Mucosa of rectum (tissue), 2 donors: Measurements from ENCODE around the gene VPS36.
"Not testable (repeated sequence)": the region's sequence is repeated elsewhere in the genome, so short reads cannot be mapped to it uniquely, and the experiment has no call there.

ENCODE experiments used
- H3K27ac ChIP-seq, 2 donors: one replicate each; pipeline ENCODE4 v1.7.0; 2013; ENCODE audit warnings: inconsistent platforms in 2 of 2, low read depth in 2 of 2, low read length in 2 of 2
- H3K27me3 ChIP-seq, 2 donors: one replicate each; pipeline ENCODE4 v1.7.0; 2013; ENCODE audit warnings: low read length in 2 of 2; ENCODE audit not compliant: control insufficient read depth in 2 of 2, insufficient read depth in 2 of 2
- H3K36me3 ChIP-seq, 2 donors: one replicate each; pipeline ENCODE4 v1.7.0; 2013; ENCODE audit warnings: low read length in 2 of 2; ENCODE audit not compliant: control insufficient read depth in 2 of 2, insufficient read depth in 2 of 2
- H3K4me1 ChIP-seq, 2 donors: one replicate each; pipeline ENCODE4 v1.7.0; 2013; ENCODE audit warnings: low read length in 2 of 2, mild to moderate bottlenecking in 1 of 2; ENCODE audit not compliant: control insufficient read depth in 2 of 2, insufficient read depth in 2 of 2
- H3K4me3 ChIP-seq, 2 donors: one replicate each; pipeline ENCODE4 v1.7.0; 2013; ENCODE audit warnings: low read length in 2 of 2
- H3K9ac ChIP-seq, 2 donors: one replicate each; pipeline ENCODE4 v1.7.0; 2013; ENCODE audit warnings: low read length in 2 of 2, low read depth in 1 of 2, mild to moderate bottlenecking in 1 of 2
- H3K9me3 ChIP-seq, 2 donors: one replicate each; pipeline ENCODE4 v1.7.0; 2013; ENCODE audit warnings: low read length in 2 of 2; ENCODE audit not compliant: control insufficient read depth in 2 of 2
- donor health status: healthy.
- donor health status: Normal muscosa, but diverticular disease.

The VPS36 gene

DNA sequence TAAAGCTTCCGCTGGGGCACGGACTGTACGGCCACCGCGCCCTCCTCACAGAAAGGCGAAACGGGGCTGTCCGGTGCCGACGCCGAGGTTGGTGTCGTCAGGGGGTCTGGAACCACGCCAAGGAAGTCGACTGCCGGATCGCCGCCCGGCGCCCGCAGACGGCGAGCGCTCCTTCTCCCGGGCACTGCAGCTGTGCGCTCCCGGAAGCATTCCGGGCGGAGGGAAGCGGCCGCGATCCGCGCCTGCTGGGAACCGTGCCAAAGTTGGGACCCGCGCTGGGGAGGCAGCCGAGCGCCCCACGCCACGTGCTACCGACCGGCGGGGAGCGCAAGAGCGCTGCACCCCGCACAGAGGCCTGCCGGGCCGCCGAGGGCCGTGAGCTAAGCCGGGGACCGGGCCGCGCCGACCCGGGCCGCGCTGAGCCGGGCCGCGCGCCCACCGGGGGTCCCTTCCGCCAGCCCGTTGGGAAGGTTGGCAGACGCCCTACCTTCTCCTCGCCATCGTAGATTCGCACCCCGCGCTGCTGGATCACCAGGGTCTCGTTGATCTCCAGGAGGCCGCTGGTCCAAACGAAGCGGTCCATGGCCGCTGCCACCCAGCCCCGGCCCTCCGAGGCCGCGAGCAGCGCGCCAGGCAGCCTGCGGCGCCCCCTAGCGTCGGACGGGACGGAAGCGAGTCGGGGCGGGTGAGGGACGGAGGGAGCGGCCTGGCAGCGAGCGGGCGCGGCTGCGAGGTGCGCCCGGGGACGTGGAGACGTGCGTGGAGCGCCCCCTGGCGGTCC, at the start of gene VPS36:
Gene VPS36 (minus strand): TSS at position 623 of the 781 bp plus-strand sequence. CDS start 40 bp downstream, at position 583.
- peak within 1 kb of the TSS; percentile 87 to 96 for H3K4me3 ChIP-seq
- no peaks in the 10 kb centered on the region for H3K9me3 ChIP-seq
- H3K27ac ChIP-seq: peak within 1 kb of the TSS; percentile 94 to 98
- H3K36me3 ChIP-seq: no peaks in the 10 kb centered on the region
- peak within 1 kb of the TSS; percentile 94 to 95 for H3K9ac ChIP-seq
- peaks cover 16 to 23% of the 10 kb centered on the region in 2 donors for H3K4me1 ChIP-seq
- no peaks in the 10 kb centered on the region for H3K27me3 ChIP-seq

- H3K36me3 ChIP-seq, H3K4me3 ChIP-seq, H3K27ac ChIP-seq, H3K9me3 ChIP-seq, H3K9ac ChIP-seq, H3K4me1 ChIP-seq, H3K27me3 ChIP-seq: not testable (repeated sequence)
Measured at GRCh38 chr13:52497979-52498378, 47.5 kb upstream of the VPS36 start.

- not testable (repeated sequence) for H3K4me1 ChIP-seq, H3K36me3 ChIP-seq, H3K27ac ChIP-seq, H3K9ac ChIP-seq, H3K27me3 ChIP-seq, H3K4me3 ChIP-seq, H3K9me3 ChIP-seq
Measured at GRCh38 chr13:52494241-52494640, 43.8 kb upstream of the VPS36 start.

- not testable (repeated sequence) for H3K4me3 ChIP-seq, H3K36me3 ChIP-seq, H3K4me1 ChIP-seq, H3K9ac ChIP-seq, H3K27ac ChIP-seq, H3K9me3 ChIP-seq, H3K27me3 ChIP-seq
Measured at GRCh38 chr13:52491015-52491414, 40.6 kb upstream of the VPS36 start.

GRCh38 chr13:52488763-52489162, 38.3 kb upstream of the VPS36 start:
- not testable (repeated sequence) for H3K4me1 ChIP-seq, H3K36me3 ChIP-seq, H3K27ac ChIP-seq, H3K9ac ChIP-seq, H3K4me3 ChIP-seq, H3K9me3 ChIP-seq, H3K27me3 ChIP-seq

GRCh38 chr13:52487078-52487477, 36.6 kb upstream of the VPS36 start:
- not testable (repeated sequence) for H3K4me3 ChIP-seq, H3K4me1 ChIP-seq, H3K9ac ChIP-seq, H3K27ac ChIP-seq, H3K27me3 ChIP-seq, H3K9me3 ChIP-seq, H3K36me3 ChIP-seq

GRCh38 chr13:52480677-52481428, 30.4 kb upstream of the VPS36 start:
- H3K27me3 ChIP-seq, H3K36me3 ChIP-seq, H3K4me3 ChIP-seq, H3K4me1 ChIP-seq, H3K27ac ChIP-seq, H3K9me3 ChIP-seq, H3K9ac ChIP-seq: not testable (repeated sequence)

- not testable (repeated sequence) for H3K27ac ChIP-seq, H3K4me1 ChIP-seq, H3K9ac ChIP-seq, H3K36me3 ChIP-seq, H3K4me3 ChIP-seq, H3K27me3 ChIP-seq, H3K9me3 ChIP-seq
Measured at GRCh38 chr13:52468487-52468886, 18.1 kb upstream of the VPS36 start.

DNA sequence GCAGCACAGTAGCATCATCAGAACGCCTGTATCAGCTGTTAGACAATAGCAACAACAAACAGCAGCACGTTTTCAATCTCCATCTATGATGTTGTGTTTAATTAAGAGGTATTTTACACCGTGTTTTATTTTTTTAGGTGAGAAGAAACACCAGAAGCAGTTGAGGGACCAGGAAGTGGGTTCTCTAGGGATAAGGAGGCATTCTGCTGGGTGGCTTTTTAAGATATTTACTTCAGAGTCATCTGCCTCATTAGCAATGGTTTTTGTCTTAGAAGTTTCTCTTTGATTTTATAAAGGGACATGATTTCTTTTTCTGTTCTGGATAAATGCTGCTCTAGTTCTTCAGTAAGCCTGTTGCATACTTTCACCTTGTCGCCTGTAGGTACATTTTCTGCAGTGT, 13.1 kb upstream of the VPS36 start:
- Histone ChIP-seq H3K27me3 (no peaks in the 10 kb centered on the region), H3K4me3 (no peak overlapping the region), H3K9ac (no peak overlapping the region), H3K9me3 (no peaks in the 10 kb centered on the region), H3K36me3 (peaks cover 8 to 24% of the 10 kb centered on the region in 2 donors), H3K4me1 (no peaks in the 10 kb centered on the region), H3K27ac (no peak overlapping the region)

GRCh38 chr13:52461265-52461664, 10.8 kb upstream of the VPS36 start:
- no peak overlapping the region for H3K9ac ChIP-seq
- H3K27ac ChIP-seq: no peak overlapping the region
- no peaks in the 10 kb centered on the region for H3K27me3 ChIP-seq
- H3K4me3 ChIP-seq: no peak overlapping the region
- H3K4me1 ChIP-seq: peaks cover 0 to 6% of the 10 kb centered on the region in 2 donors
- H3K9me3 ChIP-seq: no peaks in the 10 kb centered on the region
- H3K36me3 ChIP-seq: peaks cover 8 to 21% of the 10 kb centered on the region in 2 donors
